Spleen (tissue), 7 donors: ENCODE measurements around the gene ECM1.

ENCODE experiments used
- CTCF ChIP-seq, 11 experiments: fragments of 200-600 bp in 7 of 11; fragments of 450-650 bp in 4 of 11; sonication (generic) in 4 of 11; IDR thresholded peaks in 8 of 11; conservative IDR thresholded peaks in 3 of 11; 1 replicate in 7 of 11; 2 replicates in 4 of 11; pipeline versions ENCODE4 v1.4.0 to v1.8.0; 2016 to 2021; ENCODE audit warnings: antibody characterized with exemption in 11 of 11, inconsistent platforms in 4 of 11, mild to moderate bottlenecking in 1 of 11
- POLR2A ChIP-seq, 3 donors: fragments of 450-650 bp; IDR thresholded peaks; one replicate each; pipeline ENCODE4 v1.5.1; 2017; ENCODE audit warnings: antibody characterized with exemption in 3 of 3, mild to moderate bottlenecking in 1 of 3
- donor health status: DM: no; HTN: no; CAD: no; lungs with moderate emphysema.
- donor health status: DM: no; HTN: no; CAD: no.
- donor health status: DM: no; HTN: no; CAD: no.

GRCh38 chr1:150555198-150555970 is 47.5 kb downstream of the ECM1 start:
- TF ChIP-seq CTCF (IDR thresholded peaks at IDR 0.05 in 8 of 11, conservative IDR thresholded peaks at IDR 0.05 in 3 of 11) (no peak), POLR2A (IDR thresholded peaks at IDR 0.05) (no peak)
